Measurements from ENCODE around the gene NDRG4. TPM values are rescaled to one million over a fixed set of nuclear protein-coding genes. Genes with fewer than 3 reads are reported as not detected.

NDRG4 gene
- total and polyA plus RNA-seq, 2 donors (not counting 3 experiments of a cell fraction or from before 2014, with no cell fraction given): 35.8 to 74.3 TPM

DNA sequence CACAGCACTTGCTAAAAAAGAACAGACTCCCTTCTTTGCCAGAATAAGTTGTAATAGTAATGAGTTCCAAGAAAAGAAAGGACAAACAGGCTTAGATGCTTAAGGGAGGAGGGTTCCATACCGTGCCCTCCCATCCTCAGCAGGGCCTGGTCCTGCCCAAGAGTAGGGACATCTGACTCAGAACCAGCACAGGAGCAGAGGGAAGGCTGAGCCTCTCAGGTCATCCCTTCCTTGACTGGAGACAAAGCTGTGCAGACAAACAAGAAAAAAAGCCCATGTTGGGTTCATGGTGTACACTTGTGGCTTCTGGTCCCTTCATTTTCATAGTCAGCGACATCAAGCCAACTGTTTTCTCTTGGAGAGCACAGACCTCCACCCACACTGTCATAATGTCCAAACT is 44.2 kb upstream of the NDRG4 start:
- intact Hi-C loops (cut with micrococcal nuclease) (loop anchor here (5.0 kb wide), 1 partner anchor 38 kb away; no protein-coding TSS in a partner anchor), dilution Hi-C loops (cut with MboI; ENCODE audit: extremely low pct_ligation_motif_present, low sequenced_read_pairs) (no loop called here)
- H4K20me1 ChIP-seq (replicated peaks; ENCODE audit: control insufficient read depth, extremely low read depth, insufficient read depth, low read length): no peaks in the 10 kb centered on the region
- H3K9me3 ChIP-seq (replicated peaks; ENCODE audit: control insufficient read depth, insufficient read depth, low read length): no peaks in the 10 kb centered on the region
- H2AFZ ChIP-seq (ENCODE audit: low read depth, low read length): no peak overlapping the region
- no peaks in the 10 kb centered on the region for H3K36me3 ChIP-seq (ENCODE audit: control insufficient read depth in 2 of 2, extremely low read depth in 1 of 2, insufficient read depth in 2 of 2, low read length in 2 of 2)
- peaks cover 41% of the 10 kb centered on the region for H3K4me1 ChIP-seq (ENCODE audit: control insufficient read depth, extremely low read depth, insufficient read depth, low read length)
- H3K9me1 ChIP-seq (replicated peaks; ENCODE audit: control insufficient read depth, extremely low read depth, insufficient read depth, low read length): no peaks in the 10 kb centered on the region
- H3K27ac ChIP-seq (ENCODE audit: insufficient read depth, low read depth, low read length): peak overlapping the region; percentile 58
- no peak for FAIRE-seq
- CTCF ChIA-PET: interaction anchor here (0.8 to 2.0 kb wide), 7 partner anchors 8 to 119 kb away, joined by 3 to 9 read pairs (median 5); no protein-coding TSS in a partner anchor
- no peak for DNase-seq (ENCODE audit: low read depth, low spot score)
- peak overlapping the region; percentile 28 for H3K4me2 ChIP-seq (ENCODE audit: insufficient read depth, low read length)
- POLR2A ChIA-PET: no interaction called here
- H3K9ac ChIP-seq (replicated peaks; ENCODE audit: extremely low read depth, insufficient read depth, low read length): peak overlapping the region; percentile 11
- no peak for TF ChIP-seq FOS (IDR thresholded peaks at IDR 0.05; ENCODE audit: borderline replicate concordance, insufficient read depth, low read length)
- no peak overlapping the region for H3K4me3 ChIP-seq (replicated peaks in 1 of 3; ENCODE audit: insufficient read depth in 1 of 3, low read depth in 1 of 3, low read length in 3 of 3)
- no TSS peak for BruUV-seq (replicated peaks)
- no peaks in the 10 kb centered on the region for H3K27me3 ChIP-seq (ENCODE audit: control insufficient read depth in 2 of 2, insufficient read depth in 2 of 2, low read length in 2 of 2)
- H3K79me2 ChIP-seq (ENCODE audit: control insufficient read depth, insufficient read depth, low read length): no peaks in the 10 kb centered on the region

GRCh38 chr16:58456193-58456592 is 43.8 kb upstream of the NDRG4 start:
- CTCF ChIA-PET: interaction anchor here (0.8 to 2.0 kb wide), 6 partner anchors 10 to 120 kb away, joined by 3 to 9 read pairs (median 5); no protein-coding TSS in a partner anchor
- peak; percentile 45 for TF ChIP-seq FOS (IDR thresholded peaks at IDR 0.05; ENCODE audit: borderline replicate concordance, insufficient read depth, low read length)
- TF ChIP-seq, protein P1, sequence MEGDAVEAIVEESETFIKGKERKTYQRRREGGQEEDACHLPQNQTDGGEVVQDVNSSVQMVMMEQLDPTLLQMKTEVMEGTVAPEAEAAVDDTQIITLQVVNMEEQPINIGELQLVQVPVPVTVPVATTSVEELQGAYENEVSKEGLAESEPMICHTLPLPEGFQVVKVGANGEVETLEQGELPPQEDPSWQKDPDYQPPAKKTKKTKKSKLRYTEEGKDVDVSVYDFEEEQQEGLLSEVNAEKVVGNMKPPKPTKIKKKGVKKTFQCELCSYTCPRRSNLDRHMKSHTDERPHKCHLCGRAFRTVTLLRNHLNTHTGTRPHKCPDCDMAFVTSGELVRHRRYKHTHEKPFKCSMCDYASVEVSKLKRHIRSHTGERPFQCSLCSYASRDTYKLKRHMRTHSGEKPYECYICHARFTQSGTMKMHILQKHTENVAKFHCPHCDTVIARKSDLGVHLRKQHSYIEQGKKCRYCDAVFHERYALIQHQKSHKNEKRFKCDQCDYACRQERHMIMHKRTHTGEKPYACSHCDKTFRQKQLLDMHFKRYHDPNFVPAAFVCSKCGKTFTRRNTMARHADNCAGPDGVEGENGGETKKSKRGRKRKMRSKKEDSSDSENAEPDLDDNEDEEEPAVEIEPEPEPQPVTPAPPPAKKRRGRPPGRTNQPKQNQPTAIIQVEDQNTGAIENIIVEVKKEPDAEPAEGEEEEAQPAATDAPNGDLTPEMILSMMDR (IDR thresholded peaks at IDR 0.05; ENCODE audit: extremely low read depth in 1 of 2, insufficient read depth in 1 of 2, low read depth in 1 of 2, low read length in 2 of 2): no peak
- TF ChIP-seq, protein P2, sequence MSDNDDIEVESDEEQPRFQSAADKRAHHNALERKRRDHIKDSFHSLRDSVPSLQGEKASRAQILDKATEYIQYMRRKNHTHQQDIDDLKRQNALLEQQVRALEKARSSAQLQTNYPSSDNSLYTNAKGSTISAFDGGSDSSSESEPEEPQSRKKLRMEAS (IDR thresholded peaks at IDR 0.05; ENCODE audit: insufficient read depth, insufficient read length): no peak
- no peak for TF ChIP-seq EZH2 (IDR thresholded peaks at IDR 0.05; ENCODE audit: borderline replicate concordance, low read depth, low read length, severe bottlenecking)
- TF ChIP-seq MYC (IDR thresholded peaks at IDR 0.05; ENCODE audit: low read depth, low read length): no peak
- TF ChIP-seq POLR2AphosphoS5 (IDR thresholded peaks at IDR 0.05; ENCODE audit: insufficient read depth, low read depth, low read length): peak; percentile 98
- TF ChIP-seq POLR2A (IDR thresholded peaks at IDR 0.05; ENCODE audit: low read depth, low read length): peak; percentile 77
- peak; percentile 94 for TF ChIP-seq GATA2 (IDR thresholded peaks at IDR 0.05; ENCODE audit: insufficient read depth, insufficient read length, low read depth, low read length)
- peak; percentile 57 for TF ChIP-seq JUN (IDR thresholded peaks at IDR 0.05; ENCODE audit: borderline replicate concordance, insufficient read depth, insufficient read length, low read depth)
- dilution Hi-C loops (cut with MboI; ENCODE audit: extremely low pct_ligation_motif_present, low sequenced_read_pairs): no loop called here

More at GRCh38 chr16:58456193-58456592, 43.8 kb upstream of the NDRG4 start:
- intact Hi-C loops (cut with micrococcal nuclease): loop anchor here (5.0 kb wide), 1 partner anchor 39 kb away; no protein-coding TSS in a partner anchor
- Histone ChIP-seq H3K36me3 (ENCODE audit: control insufficient read depth in 2 of 2, extremely low read depth in 1 of 2, insufficient read depth in 2 of 2, low read length in 2 of 2) (no peaks in the 10 kb centered on the region), H3K9ac (replicated peaks; ENCODE audit: extremely low read depth, insufficient read depth, low read length) (peak overlapping the region; percentile 11), H3K4me1 (ENCODE audit: control insufficient read depth, extremely low read depth, insufficient read depth, low read length) (peaks cover 39% of the 10 kb centered on the region), H2AFZ (ENCODE audit: low read depth, low read length) (no peak overlapping the region), H4K20me1 (replicated peaks; ENCODE audit: control insufficient read depth, extremely low read depth, insufficient read depth, low read length) (no peaks in the 10 kb centered on the region), H3K4me2 (ENCODE audit: insufficient read depth, low read length) (peak overlapping the region; percentile 28), H3K4me3 (replicated peaks in 1 of 3; ENCODE audit: insufficient read depth in 1 of 3, low read depth in 1 of 3, low read length in 3 of 3) (no peak overlapping the region), H3K27ac (ENCODE audit: insufficient read depth, low read depth, low read length) (peak overlapping the region; percentile 65), H3K9me1 (replicated peaks; ENCODE audit: control insufficient read depth, extremely low read depth, insufficient read depth, low read length) (no peaks in the 10 kb centered on the region), H3K9me3 (replicated peaks; ENCODE audit: control insufficient read depth, insufficient read depth, low read length) (no peaks in the 10 kb centered on the region), H3K79me2 (ENCODE audit: control insufficient read depth, insufficient read depth, low read length) (no peaks in the 10 kb centered on the region), H3K27me3 (ENCODE audit: control insufficient read depth in 2 of 2, insufficient read depth in 2 of 2, low read length in 2 of 2) (no peaks in the 10 kb centered on the region)
- FAIRE-seq (peak; percentile 98), DNase-seq (ENCODE audit: low read depth, low spot score) (peak; percentile 97)
- no TSS peak for BruUV-seq (replicated peaks)
- POLR2A ChIA-PET: no interaction called here

All from endothelial cell of umbilical vein (primary cell).